DOHH2 (cell line): ENCODE results near the gene TRIM27.

Experiments
- H3F3A ChIP-seq: fragments of 200-600 bp; sonication (generic), shearing (Covaris generic); 2 replicates; pipeline ENCODE4 v1.6.0; 2016; ENCODE audit warnings: antibody characterized with exemption, mild to moderate bottlenecking; ENCODE audit not compliant: control insufficient read depth, insufficient read depth
- H3K27ac ChIP-seq: fragments of 200-600 bp; sonication (generic); 2 replicates; pipeline ENCODE4 v1.5.1; 2014; ENCODE audit warnings: low read depth, mild to moderate bottlenecking, low read length, moderate library complexity
- H3K27me3 ChIP-seq: fragments of 200-600 bp; sonication (generic); 2 replicates; pipeline ENCODE4 v1.6.1; 2014; ENCODE audit warnings: mild to moderate bottlenecking, low read length, mixed read lengths; ENCODE audit not compliant: control insufficient read depth
- H3K36me3 ChIP-seq: fragments of 200-600 bp; sonication (generic); 2 replicates; pipeline ENCODE4 v1.6.1; 2014; ENCODE audit warnings: mild to moderate bottlenecking, low read length, moderate library complexity, mixed read lengths; ENCODE audit not compliant: control insufficient read depth
- H3K4me1 ChIP-seq: fragments of 200-600 bp; sonication (generic); 2 replicates; pipeline ENCODE4 v1.6.1; 2014; ENCODE audit warnings: mild to moderate bottlenecking, low read length, mixed read lengths; ENCODE audit not compliant: control insufficient read depth
- H3K4me2 ChIP-seq: fragments of 200-600 bp; sonication (generic); 2 replicates; pipeline ENCODE4 v1.6.0; 2014; ENCODE audit warnings: mild to moderate bottlenecking, low read length, moderate library complexity
- H3K4me3 ChIP-seq: fragments of 200-600 bp; sonication (generic); 2 replicates; pipeline ENCODE4 v1.5.1; 2014; ENCODE audit warnings: mild to moderate bottlenecking, low read length, mixed read lengths
- H3K79me2 ChIP-seq: fragments of 200-600 bp; sonication (generic); 2 replicates; pipeline ENCODE4 v1.6.1; 2014; ENCODE audit warnings: mild to moderate bottlenecking, low read length, mixed read lengths; ENCODE audit not compliant: control insufficient read depth
- H3K9me2 ChIP-seq: fragments of 200-600 bp; sonication (generic); replicated peaks from 2 replicates; pipeline ENCODE4 v1.6.1; 2014; ENCODE audit warnings: mild to moderate bottlenecking, low read length, mixed read lengths; ENCODE audit not compliant: control insufficient read depth
- H3K9me3 ChIP-seq: fragments of 200-600 bp; sonication (generic); 2 replicates; pipeline ENCODE4 v1.6.1; 2014; ENCODE audit warnings: antibody characterized with exemption, low read length, mixed read lengths; ENCODE audit not compliant: control insufficient read depth, insufficient read depth
- H4K20me1 ChIP-seq: fragments of 200-600 bp; sonication (generic); 2 replicates; pipeline ENCODE4 v1.6.0; 2014; ENCODE audit warnings: low read depth, mild to moderate bottlenecking, antibody characterized with exemption, low read length, moderate library complexity; ENCODE audit not compliant: control insufficient read depth, insufficient read depth
- CTCF ChIP-seq: fragments of 200-600 bp; sonication (generic); IDR thresholded peaks from one replicate; pipeline ENCODE4 v1.5.1; 2014; ENCODE audit warnings: antibody characterized with exemption, mild to moderate bottlenecking, low read depth, low read length; ENCODE audit not compliant: poor library complexity, severe bottlenecking
- EZH2phosphoT487 ChIP-seq: fragments of 200-600 bp; sonication (generic); IDR thresholded peaks from 2 replicates; pipeline ENCODE4 v1.6.1; 2017; ENCODE audit warnings: borderline replicate concordance, mild to moderate bottlenecking, antibody characterized with exemption, low read length, moderate library complexity, mixed read lengths

TRIM27 gene

GRCh38 chr6:28896505-28897368, 27.0 kb downstream of the TRIM27 start:
- Histone ChIP-seq H3K9me2 (no peaks in the 10 kb centered on the region), H3K4me2 (peak overlapping the region; percentile 90), H3F3A (peaks cover 47% of the 10 kb centered on the region), H3K27me3 (no peaks in the 10 kb centered on the region), H4K20me1 (no peaks in the 10 kb centered on the region), H3K27ac (peak overlapping the region; percentile 88), H3K36me3 (peaks cover 22% of the 10 kb centered on the region), H3K9me3 (no peaks in the 10 kb centered on the region), H3K4me1 (peaks cover 31% of the 10 kb centered on the region), H3K4me3 (peak overlapping the region; percentile 93), H3K79me2 (no peaks in the 10 kb centered on the region)
- peak; percentile 36 for TF ChIP-seq CTCF
- TF ChIP-seq EZH2phosphoT487 = no peak

GRCh38 chr6:28895131-28895812, 28.5 kb downstream of the TRIM27 start:
- H3K9me3 ChIP-seq = no peaks in the 10 kb centered on the region
- peak overlapping the region; percentile 88 for H3K27ac ChIP-seq
- H3K4me2 ChIP-seq = peak overlapping the region; percentile 90
- peaks cover 32% of the 10 kb centered on the region for H3F3A ChIP-seq
- peaks cover 17% of the 10 kb centered on the region for H3K4me1 ChIP-seq
- peaks cover 7% of the 10 kb centered on the region for H3K36me3 ChIP-seq
- peak overlapping the region; percentile 93 for H3K4me3 ChIP-seq
- no peaks in the 10 kb centered on the region for H3K9me2 ChIP-seq
- no peaks in the 10 kb centered on the region for H4K20me1 ChIP-seq
- no peaks in the 10 kb centered on the region for H3K27me3 ChIP-seq
- H3K79me2 ChIP-seq = no peaks in the 10 kb centered on the region
- TF ChIP-seq CTCF = no peak
- TF ChIP-seq EZH2phosphoT487 = no peak

- no peaks in the 10 kb centered on the region for H3K79me2 ChIP-seq
Observed at GRCh38 chr6:28893172-28893799, 30.5 kb downstream of the TRIM27 start.

More at GRCh38 chr6:28893172-28893799, 30.5 kb downstream of the TRIM27 start:
- peaks cover 22% of the 10 kb centered on the region for H3K4me1 ChIP-seq
- peaks cover 21% of the 10 kb centered on the region for H3F3A ChIP-seq
- H3K4me3 ChIP-seq = no peak overlapping the region
- H3K9me3 ChIP-seq = no peaks in the 10 kb centered on the region
- no peaks in the 10 kb centered on the region for H4K20me1 ChIP-seq
- H3K9me2 ChIP-seq = no peaks in the 10 kb centered on the region
- no peak overlapping the region for H3K4me2 ChIP-seq
- H3K27me3 ChIP-seq = no peaks in the 10 kb centered on the region
- H3K36me3 ChIP-seq = peaks cover 3% of the 10 kb centered on the region; the same call in 1 of the 2 replicates
- TF ChIP-seq EZH2phosphoT487 (no peak), CTCF (no peak)
- no peak overlapping the region for H3K27ac ChIP-seq
